SU-DHL-6 (cell line): Measurements from ENCODE around the gene SYDE2.

Experiments
- EZH2phosphoT487 ChIP-seq: fragments of 200-600 bp; sonication (generic), shearing (Covaris generic); conservative IDR thresholded peaks from 2 replicates; pipeline ENCODE4 v1.6.1; 2018; ENCODE audit warnings: mild to moderate bottlenecking, antibody characterized with exemption, low read length, moderate library complexity, mixed read lengths
- TF ChIP-seq, protein P1 (sequence below): fragments of 200-600 bp; sonication (generic); IDR thresholded peaks from one replicate; pipeline ENCODE4 v1.5.1; 2017; ENCODE audit warnings: antibody characterized with exemption, mild to moderate bottlenecking, low read length, moderate library complexity; ENCODE audit not compliant: insufficient read depth, poor library complexity, severe bottlenecking

DNA sequence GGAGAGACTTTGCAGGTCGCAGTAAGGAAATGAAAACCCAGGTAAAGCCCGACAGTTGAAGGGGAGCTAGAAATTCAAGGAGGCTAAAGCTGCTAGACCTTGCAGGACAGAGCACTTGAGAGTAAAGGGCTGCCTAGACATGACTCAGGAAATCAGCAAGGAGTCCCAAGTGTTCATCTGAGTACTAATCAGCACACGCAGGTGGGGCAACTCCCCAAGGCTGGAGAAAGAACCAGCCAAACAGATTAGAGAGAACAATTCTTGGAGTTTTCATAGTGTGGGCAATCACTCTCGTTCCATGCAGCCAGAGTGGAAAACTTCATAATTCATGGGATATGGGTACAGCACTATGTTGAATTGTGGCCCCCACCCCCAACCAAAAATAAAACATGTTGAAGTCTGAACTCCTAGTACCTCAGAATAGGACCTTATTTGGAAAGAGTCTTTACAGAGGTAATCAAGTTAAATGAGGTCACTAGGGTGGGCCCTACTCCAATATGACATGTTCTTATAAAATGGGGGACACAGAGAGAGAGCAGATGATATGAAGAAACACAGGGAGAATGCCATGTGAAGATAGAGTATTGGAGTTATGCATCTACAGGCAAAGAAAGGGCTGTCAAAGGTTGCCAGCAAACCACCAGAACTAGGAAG is 28.0 kb downstream of the SYDE2 start:
- TF ChIP-seq, protein P1, sequence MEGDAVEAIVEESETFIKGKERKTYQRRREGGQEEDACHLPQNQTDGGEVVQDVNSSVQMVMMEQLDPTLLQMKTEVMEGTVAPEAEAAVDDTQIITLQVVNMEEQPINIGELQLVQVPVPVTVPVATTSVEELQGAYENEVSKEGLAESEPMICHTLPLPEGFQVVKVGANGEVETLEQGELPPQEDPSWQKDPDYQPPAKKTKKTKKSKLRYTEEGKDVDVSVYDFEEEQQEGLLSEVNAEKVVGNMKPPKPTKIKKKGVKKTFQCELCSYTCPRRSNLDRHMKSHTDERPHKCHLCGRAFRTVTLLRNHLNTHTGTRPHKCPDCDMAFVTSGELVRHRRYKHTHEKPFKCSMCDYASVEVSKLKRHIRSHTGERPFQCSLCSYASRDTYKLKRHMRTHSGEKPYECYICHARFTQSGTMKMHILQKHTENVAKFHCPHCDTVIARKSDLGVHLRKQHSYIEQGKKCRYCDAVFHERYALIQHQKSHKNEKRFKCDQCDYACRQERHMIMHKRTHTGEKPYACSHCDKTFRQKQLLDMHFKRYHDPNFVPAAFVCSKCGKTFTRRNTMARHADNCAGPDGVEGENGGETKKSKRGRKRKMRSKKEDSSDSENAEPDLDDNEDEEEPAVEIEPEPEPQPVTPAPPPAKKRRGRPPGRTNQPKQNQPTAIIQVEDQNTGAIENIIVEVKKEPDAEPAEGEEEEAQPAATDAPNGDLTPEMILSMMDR = no peak
- TF ChIP-seq EZH2phosphoT487 = no peak
